ENCODE data around the gene TUBB4A. TPM values are rescaled to one million over a fixed set of nuclear protein-coding genes. Genes with fewer than 3 reads are reported as not detected.

Gene TUBB4A
- total and polyA plus RNA-seq, 9 of the 15 experiments (the other 6 are each of a cell fraction or from before 2014, with no cell fraction given), result 0.14 to 7.0 (median 0.75) TPM

DNA sequence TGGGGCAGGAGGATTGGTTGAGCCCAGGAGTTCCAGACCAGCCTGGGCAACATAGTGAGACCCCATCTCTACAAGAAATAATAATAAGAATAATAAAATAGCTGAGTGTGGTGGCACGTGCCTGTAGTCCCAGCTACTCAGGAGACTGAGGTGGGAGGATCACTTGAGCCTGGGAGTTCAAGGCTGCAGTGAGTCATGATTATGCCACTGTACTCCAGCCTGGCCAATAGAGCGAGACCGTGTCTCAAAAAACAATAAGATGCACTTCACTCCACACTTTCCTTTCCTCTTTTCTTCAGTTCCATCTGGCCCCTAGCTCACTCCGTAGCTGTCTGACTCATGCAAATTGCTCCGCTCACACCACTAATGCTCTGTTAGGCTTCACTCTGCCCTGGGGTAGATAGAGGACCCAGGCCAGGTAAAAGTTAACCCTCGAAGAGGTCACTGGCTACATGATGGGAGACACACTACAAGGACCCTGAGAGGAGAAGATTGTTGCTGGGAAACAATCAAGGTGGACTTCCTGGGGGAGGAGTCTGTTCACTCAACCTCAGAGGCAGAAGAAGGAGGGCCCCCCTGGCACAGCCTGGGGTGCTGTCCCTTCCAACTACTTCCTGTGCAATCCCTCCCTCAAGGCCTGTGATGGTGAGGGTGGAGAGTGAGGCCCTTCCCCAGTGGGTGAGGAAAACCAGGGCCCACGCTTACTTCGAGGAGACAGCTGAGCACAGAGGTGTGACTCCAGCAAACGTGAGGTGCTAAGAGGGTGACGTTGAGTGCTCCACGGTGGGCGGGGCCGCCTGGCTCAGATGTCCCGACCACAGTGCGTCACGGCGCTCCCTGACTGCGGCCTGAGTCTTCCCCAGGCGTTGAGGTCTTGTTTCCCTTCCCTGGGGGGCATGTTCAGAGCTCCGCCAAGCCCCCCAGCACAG, 19.9 kb upstream of the TUBB4A start (continued):
- no peak for TF ChIP-seq CTCFL (IDR thresholded peaks at IDR 0.05; ENCODE audit: borderline replicate concordance, insufficient read depth, low read depth, low read length, poor library complexity, severe bottlenecking)
- no peak for TF ChIP-seq ZNF239 (CRISPR knock-in tag; IDR thresholded peaks at IDR 0.05)
- no peak for TF ChIP-seq ZBTB40 (IDR thresholded peaks at IDR 0.05)
- TF ChIP-seq ZBTB40 (CRISPR knock-in tag; IDR thresholded peaks at IDR 0.05), result no peak
- no peak for TF ChIP-seq CEBPB (tag; IDR thresholded peaks at IDR 0.05)
- peak; percentile 38; the same call in 1 of the 2 replicates for TF ChIP-seq ZNF592 (IDR thresholded peaks at IDR 0.05)
- TF ChIP-seq EP300 (IDR thresholded peaks at IDR 0.05; ENCODE audit: low read length), result no peak
- TF ChIP-seq YBX1 (IDR thresholded peaks at IDR 0.05), result no peak
